Stimulated activated CD8-positive, alpha-beta memory T cell treated with anti-CD3 and anti-CD28 coated beads, Interleukin-7, amount 100 ng/mL, for 48 hours (primary cell): Measurements from ENCODE around the gene ANGEL1.

Source experiments
- DNase-seq, 2 donors: peaks; one replicate each; pipeline ENCODE4 v3.0.0-alpha.2; 2020; ENCODE audit warnings: low read depth in 1 of 2; ENCODE audit errors: extremely low read depth in 1 of 2

ANGEL1 gene

GRCh38 chr14:76767681-76768656 is 44.7 kb downstream of the ANGEL1 start:
- DNase-seq = peak; percentile 39 to 42

GRCh38 chr14:76765461-76765931 is 47.2 kb downstream of the ANGEL1 start:
- no peak for DNase-seq

- no peak for DNase-seq
These were observed 49.3 kb downstream of the ANGEL1 start for GRCh38 chr14:76763096-76764041.

GRCh38 chr14:76762411-76763095 is 50.1 kb downstream of the ANGEL1 start:
- DNase-seq = no peak

GRCh38 chr14:76761960-76762410 is 50.7 kb downstream of the ANGEL1 start:
- DNase-seq = no peak

GRCh38 chr14:76761136-76761959 is 51.3 kb downstream of the ANGEL1 start, which contains the start of gene VASH1:
VASH1 (plus strand) TSS chr14:76761468; CDS start chr14:76762822, 1,354 bp downstream.
- DNase-seq = peak; percentile 48

- no peak for DNase-seq
These were observed 52.1 kb downstream of the ANGEL1 start for GRCh38 chr14:76760331-76761135.

- DNase-seq = no peak
These were observed 53.1 kb downstream of the ANGEL1 start for GRCh38 chr14:76759589-76759988.

- no peak for DNase-seq
These were observed 56.3 kb downstream of the ANGEL1 start for GRCh38 chr14:76756371-76756750.

- no peak for DNase-seq
These were observed 56.9 kb downstream of the ANGEL1 start for GRCh38 chr14:76755610-76756370.

- DNase-seq = no peak
These were observed 58.1 kb downstream of the ANGEL1 start for GRCh38 chr14:76754586-76754985.

GRCh38 chr14:76753541-76754198 is 59.0 kb downstream of the ANGEL1 start:
- no peak for DNase-seq

- DNase-seq = no peak
These were observed 59.9 kb downstream of the ANGEL1 start for GRCh38 chr14:76752744-76753143.

- DNase-seq = no peak
These were observed 69.7 kb downstream of the ANGEL1 start for GRCh38 chr14:76742966-76743365.

GRCh38 chr14:76742185-76742584 is 70.5 kb downstream of the ANGEL1 start:
- DNase-seq = no peak

- DNase-seq = no peak
These were observed 71.6 kb downstream of the ANGEL1 start for GRCh38 chr14:76741074-76741473.
